Stimulated activated naive CD8-positive, alpha-beta T cell treated with anti-CD3 and anti-CD28 coated beads, Interleukin-15, Interleukin-2, amounts not matched to agents 100 U/mL and 50 U/mL, for 24 hours (primary cell): ENCODE results near the gene ZNF444.

Source experiments
- ATAC-seq: fragments of 150-1000 bp; cut with Tn5 transposase; one replicate; pipeline ENCODE4 v1.10.0; 2021
- DNase-seq: peaks from one replicate; pipeline ENCODE4 v3.0.0; 2021

ZNF444 gene

GRCh38 chr19:56107626-56108351 is 33.3 kb upstream of the ZNF444 start:
- no peak for ATAC-seq
- no peak for DNase-seq

- DNase-seq, result no peak
Measured at GRCh38 chr19:56108447-56109195, 32.5 kb upstream of the ZNF444 start.

DNA sequence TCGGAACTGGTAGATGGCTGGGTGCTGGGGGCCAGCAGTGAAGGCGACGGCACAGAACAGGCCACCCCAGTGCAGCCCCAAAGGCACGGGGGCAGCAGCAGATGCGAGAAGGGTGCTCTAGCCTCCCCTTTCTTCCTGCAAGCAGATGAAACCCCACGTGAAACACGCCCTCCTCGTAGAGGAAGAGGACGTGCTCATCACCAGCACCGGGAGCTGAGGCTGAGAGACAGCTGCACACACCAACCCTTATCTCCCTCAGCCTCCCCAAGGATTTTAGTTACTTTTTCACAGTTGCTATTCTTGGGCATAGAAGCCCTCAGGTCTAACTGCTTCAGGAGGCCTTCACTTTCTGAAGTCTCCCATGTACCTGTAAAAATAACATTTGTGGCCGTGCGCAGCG is 31.9 kb upstream of the ZNF444 start:
- DNase-seq, result no peak
- no peak for ATAC-seq

More at GRCh38 chr19:56108447-56109195, 32.5 kb upstream of the ZNF444 start:
- ATAC-seq, result no peak

GRCh38 chr19:56110515-56111448 is 30.3 kb upstream of the ZNF444 start:
- ATAC-seq (no peak), DNase-seq (no peak)

DNA sequence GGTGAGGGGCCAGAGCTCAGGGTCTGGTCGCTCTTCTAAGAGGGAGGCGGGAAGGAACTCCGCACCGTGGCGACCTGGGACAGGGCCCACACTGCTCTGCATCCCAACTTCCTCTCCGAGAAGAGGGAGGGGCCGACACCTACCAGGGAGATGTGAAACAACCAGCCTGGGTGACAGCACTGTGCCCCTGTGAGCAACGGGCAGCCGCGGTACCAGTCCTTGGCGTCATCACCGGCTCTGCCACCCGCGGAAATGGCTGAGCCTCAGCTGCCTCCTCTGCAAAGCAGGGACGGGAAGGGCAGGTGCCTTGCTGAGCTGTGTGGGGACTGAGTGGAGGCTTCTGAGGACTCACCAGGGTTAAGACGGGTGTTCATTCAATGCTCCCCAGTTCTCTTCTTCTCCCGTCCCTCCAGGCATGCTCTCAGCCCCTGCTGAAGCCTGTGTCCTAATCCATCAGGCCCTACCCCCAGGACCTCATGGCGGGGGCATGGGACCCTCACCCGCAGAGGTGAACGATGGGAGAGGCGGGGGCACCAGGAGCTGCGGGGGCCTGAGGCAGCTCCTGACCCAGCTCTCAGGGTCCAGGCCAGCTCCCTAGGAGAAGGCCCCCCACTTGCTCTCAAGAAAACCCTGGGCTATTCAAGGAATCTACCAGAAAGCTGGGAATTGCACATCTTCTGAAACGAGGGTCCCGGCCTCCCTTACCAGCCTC is 29.3 kb upstream of the ZNF444 start:
- ATAC-seq (peak; percentile 88), DNase-seq (peak; percentile 73)

DNA sequence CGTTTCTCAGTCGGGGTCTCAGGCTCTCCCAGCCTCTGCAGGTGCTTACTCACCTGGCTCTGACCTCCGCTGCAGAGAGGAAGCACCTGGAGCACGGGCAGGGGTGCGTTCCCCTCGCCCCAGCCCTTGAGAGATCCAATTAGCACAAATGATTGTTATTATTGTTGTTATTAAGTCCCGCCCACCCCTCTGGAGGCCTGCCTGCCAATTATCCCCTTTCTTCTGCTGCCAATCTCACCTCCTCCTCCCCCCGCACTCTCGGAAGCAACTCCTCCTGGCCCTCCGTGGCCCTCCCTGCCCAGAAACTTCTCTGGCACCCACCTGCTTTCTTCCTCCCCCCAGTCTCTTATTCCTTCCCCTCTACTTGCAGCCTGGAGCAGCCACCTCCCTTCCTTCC is 28.8 kb upstream of the ZNF444 start:
- DNase-seq (no peak), ATAC-seq (no peak)

DNA sequence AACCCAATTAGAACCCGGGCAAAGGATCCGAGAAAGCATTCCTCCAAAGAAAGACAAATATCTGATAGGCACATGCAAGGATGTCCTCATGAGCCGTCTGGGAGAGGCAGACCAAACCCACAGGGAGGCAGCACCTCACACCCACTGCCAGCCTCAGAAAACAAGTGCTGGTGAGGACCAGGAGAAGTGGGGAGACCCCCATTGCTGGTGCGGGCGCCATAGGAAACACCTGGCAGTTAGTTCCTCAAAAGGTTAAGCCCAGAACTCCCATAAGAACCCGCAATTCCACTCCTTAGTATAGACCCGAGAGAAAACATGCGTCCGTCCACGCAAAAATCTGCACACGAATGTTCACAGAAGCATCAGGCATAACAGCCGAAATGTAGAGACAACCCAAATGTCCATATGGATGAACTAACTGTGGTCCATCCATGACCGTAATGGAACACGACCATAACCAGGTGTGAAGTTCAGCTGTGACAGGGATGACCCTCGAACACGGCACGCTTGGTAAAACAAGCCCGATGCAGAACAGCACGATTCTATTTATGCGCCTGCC is 27.9 kb upstream of the ZNF444 start:
- DNase-seq (no peak), ATAC-seq (no peak)

DNA sequence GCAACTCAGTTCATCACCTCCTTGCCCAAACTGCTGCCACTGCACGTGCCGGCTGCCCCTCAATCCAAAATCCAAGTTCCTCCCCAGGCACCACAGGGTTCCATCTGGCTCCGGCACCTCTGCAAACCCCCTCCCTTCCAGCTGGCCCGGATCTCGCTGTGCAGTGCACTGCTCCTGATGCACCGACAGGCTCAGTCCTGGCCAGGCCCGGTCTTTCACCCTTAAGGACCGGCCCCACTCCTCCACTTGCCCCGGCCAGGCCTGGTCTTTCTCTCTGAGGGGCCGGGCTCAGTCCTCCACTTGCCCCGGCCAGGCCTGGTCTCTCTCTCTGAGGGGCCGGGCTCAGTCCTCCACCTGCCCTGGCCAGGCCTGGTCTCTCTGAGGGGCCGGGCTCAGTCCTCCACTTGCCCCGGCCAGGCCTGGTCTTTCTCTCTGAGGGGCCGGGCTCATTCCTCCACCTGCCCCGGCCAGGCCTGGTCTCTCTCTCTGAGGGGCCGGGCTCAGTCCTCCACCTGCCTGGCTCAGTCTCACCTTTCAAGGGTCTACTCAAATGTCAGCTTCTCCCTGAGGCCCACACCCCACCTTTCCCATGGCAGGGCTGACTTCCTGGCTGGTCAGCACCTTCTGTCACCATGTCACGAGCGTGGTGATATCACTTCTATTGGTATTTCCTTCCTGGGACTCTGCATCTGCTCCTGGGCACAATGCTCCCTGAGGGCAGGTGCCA is 26.9 kb upstream of the ZNF444 start:
- ATAC-seq (no peak), DNase-seq (no peak)

DNA sequence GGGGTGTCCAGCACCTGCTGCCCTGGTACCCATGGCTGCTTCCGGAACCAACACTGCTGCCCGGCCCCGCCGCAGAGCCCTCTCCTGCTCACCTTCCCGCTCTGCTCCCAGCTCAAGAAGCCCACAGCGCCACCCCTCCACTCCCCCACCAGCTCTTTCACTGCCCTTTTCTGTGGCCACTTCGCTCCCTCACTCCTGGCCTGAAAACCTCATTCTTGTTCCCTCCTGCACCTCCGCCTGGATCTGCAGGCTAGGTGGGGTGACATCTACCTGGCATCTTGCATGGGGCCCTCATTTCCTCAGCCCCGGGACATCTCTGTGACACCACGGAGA is 26.3 kb upstream of the ZNF444 start:
- DNase-seq (no peak), ATAC-seq (no peak)

- ATAC-seq (no peak), DNase-seq (no peak)
Measured at GRCh38 chr19:56115490-56115889, 25.6 kb upstream of the ZNF444 start.

DNA sequence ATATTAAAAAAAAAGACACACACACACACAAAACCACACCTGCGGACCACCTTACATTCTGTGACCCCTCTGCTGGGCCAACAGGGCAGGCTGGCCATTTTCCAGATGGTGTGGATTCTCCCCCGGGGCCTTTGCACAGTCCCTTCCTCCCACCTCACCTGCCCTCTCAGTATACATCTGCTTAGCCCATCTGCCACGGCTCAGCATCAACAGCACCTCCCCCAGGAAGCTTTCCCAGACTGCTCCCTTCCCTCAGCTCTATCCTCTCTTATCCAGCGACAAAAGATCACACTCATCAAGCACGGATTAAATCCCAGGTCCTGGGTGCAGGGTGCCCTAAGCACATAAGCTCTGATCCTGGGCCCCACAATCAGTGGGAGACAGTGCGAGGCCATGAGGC is 24.5 kb upstream of the ZNF444 start:
- ATAC-seq (no peak), DNase-seq (no peak)

- ATAC-seq (no peak), DNase-seq (no peak)
Measured at GRCh38 chr19:56117376-56117884, 23.7 kb upstream of the ZNF444 start.

- DNase-seq (no peak), ATAC-seq (no peak)
Measured at GRCh38 chr19:56117889-56118288, 23.2 kb upstream of the ZNF444 start.

DNA sequence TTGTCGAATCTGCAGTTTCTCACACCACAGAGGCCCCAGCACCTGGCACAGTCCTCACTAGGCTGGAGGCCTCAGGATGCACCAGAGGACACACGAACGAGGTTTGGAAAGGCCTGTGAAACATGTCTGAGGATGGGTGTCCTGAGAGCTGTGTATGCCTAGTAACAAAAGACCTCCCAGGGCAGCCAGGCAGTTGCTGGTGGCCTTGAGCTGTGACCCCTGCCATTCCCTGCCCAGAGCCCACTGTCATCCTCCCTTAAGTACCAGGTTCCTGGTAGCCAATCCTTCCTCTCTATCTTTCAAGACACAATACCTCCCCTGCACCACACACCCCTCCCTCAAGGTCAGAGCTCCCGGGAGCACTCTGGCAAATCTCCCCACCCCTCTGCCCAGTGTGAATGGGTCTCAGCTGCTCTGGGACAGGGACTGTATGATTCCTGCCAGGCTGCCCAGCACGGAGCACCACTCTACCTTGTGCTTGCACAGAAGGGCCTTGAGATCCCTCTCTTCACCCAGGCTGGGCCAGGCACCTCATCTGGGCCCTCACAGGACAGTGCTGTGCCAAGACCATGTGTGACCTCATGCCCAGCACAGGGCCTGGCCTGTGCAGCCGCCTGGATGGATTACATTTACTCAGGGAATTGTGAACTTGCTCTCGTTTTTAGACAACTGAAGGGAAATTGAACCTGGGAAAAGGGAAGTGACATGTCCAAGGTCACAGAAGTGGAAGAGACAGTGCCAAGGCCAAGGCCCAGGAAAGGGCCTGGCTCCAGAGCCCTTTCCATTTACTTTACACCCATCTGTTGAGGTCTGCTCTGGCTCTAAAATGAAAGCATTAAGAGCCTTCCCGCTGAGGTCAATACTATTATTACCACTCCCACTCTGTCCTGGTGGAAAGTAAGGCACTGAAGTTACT is 22.2 kb upstream of the ZNF444 start:
- DNase-seq (no peak), ATAC-seq (no peak)

- DNase-seq, result no peak
- no peak for ATAC-seq
Measured at GRCh38 chr19:56119582-56119978, 21.5 kb upstream of the ZNF444 start.

- no peak for DNase-seq
- no peak for ATAC-seq
Measured at GRCh38 chr19:56120002-56120370, 21.1 kb upstream of the ZNF444 start.

GRCh38 chr19:56120371-56121179 is 20.5 kb upstream of the ZNF444 start:
- DNase-seq, result peak; percentile 89
- peak; percentile 33 for ATAC-seq

DNA sequence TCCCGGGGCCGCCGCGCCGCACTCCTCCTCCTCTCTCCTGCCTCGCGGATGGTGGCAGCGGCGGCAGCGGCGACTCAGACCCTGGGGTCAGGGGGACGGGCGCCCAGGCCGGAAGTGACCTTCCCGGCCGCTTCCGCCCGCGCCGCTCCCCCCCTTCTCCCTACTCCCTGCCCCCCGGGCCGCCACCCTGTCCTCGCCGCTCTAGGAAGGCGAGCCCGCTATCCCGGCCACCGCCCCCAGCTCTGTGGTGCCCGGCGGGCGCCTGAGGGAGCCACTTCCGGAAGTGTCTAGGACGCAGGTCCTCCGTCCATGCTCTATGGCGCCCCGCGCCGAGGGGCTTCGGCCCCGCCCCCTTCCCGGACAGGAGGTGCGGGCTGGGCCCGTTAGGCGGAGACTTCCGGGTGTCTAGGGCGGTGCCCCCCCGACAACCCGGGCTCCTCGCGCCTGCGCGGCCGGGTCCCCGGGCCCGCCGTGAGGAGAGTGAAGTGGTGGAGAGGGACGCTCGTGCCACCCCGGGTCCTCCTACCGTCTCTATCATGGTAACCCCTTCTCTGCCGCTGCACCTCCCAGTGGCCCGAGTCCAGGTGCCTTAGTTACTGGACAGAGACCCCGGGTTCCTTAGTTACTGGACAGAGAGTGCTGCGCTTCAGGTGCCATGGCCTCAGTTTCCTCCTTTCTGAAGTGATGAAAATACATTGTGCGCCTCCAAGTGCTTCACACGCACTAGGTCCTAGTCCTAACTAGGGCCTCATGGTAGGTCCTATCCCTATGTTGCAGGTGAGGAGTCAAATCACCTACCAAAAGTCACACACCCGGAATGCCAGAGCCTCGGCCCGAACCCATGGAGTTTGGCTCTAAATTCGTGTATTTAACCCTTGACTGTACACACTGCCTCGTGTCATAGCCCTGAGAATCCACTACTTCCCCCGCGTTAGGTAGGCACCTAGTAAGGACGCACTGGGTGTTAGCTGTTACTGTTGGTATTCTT is 19.6 kb upstream of the ZNF444 start, which contains the start of gene ZNF787:
ZNF787 (minus strand) TSS at position 116 of the 988 bp plus-strand sequence. CDS start 18,078 bp downstream, outside the sequence.
- ATAC-seq, result peak; percentile 89
- DNase-seq, result peak; percentile 97
